Motor neuron (in vitro differentiated cells): ENCODE measurements around the gene LMF2. TPM values are rescaled to one million over a fixed set of nuclear protein-coding genes. Genes with fewer than 3 reads are reported as not detected.

Source experiments
- ATAC-seq, 8 experiments: fragments of 200-7000 bp; cut with Tn5 transposase; replicated peaks in 6 of 8; 2 replicates each; pipeline ENCODE4 v1.8.0; 2021; ENCODE audit warnings: mild to moderate bottlenecking in 8 of 8, moderate library complexity in 8 of 8
- H3K27ac ChIP-seq, 2 donors: fragments of 250-450 bp; sonication (Bioruptor Pico); 2 replicates each; pipeline ENCODE4 v1.9.0; 2021; ENCODE audit warnings: antibody characterized with exemption in 2 of 2, mild to moderate bottlenecking in 2 of 2, moderate library complexity in 1 of 2
- H3K4me1 ChIP-seq, 2 donors: fragments of 250-450 bp; sonication (Bioruptor Pico); replicated peaks in 1 of 2; 2 replicates each; pipeline ENCODE4 v1.6.1; 2021; ENCODE audit warnings: antibody characterized with exemption in 2 of 2, mild to moderate bottlenecking in 2 of 2, moderate library complexity in 1 of 2
- H3K4me3 ChIP-seq, 5 donors: fragments of 250-450 bp; sonication (Bioruptor Pico); 2 replicates each; pipeline ENCODE4 v1.9.0; 2021; ENCODE audit warnings: antibody characterized with exemption in 5 of 5, mild to moderate bottlenecking in 5 of 5, moderate library complexity in 4 of 5
- WGBS, 10 experiments: fragments of 450-650 bp; shearing (Covaris generic); methylation state at CpG; one replicate each; pipeline ENCODE4 v1.0.0; 2022; 5-methylcytosine and 5-hydroxymethylcytosine counted together
- in situ Hi-C, 9 experiments: fragments of 400-800 bp; cut with MboI; loops; one replicate each; pipeline ENCODE4 v1.15.0; 2021; ENCODE audit warnings: low sequenced_read_pairs in 9 of 9, low pct_unique_long_range_greater_than_20kb in 2 of 9; ENCODE audit not compliant: unreplicated experiment in 9 of 9
- total RNA-seq, 8 experiments: library from RNA; unstranded; fragments of 300-600 nt; gene quantifications; 2 replicates each; pipeline versions ENCODE4 v1.2.3 to v1.2.4, GENCODE V29; 2022

Gene LMF2, protein sequence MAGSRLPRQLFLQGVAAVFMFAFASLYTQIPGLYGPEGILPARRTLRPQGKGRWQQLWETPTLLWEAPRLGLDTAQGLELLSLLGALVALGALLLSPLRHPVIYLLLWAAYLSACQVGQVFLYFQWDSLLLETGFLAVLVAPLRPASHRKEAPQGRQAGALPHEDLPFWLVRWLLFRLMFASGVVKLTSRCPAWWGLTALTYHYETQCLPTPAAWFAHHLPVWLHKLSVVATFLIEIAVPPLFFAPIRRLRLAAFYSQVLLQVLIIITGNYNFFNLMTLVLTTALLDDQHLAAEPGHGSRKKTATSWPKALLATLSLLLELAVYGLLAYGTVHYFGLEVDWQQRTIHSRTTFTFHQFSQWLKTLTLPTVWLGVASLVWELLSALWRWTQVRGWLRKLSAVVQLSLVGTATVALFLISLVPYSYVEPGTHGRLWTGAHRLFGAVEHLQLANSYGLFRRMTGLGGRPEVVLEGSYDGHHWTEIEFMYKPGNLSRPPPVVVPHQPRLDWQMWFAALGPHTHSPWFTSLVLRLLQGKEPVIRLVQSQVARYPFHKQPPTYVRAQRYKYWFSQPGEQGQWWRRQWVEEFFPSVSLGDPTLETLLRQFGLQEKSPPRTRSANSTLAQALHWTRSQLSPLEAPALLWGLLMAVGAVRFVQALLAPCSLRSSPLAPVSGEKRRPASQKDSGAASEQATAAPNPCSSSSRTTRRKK
- total RNA-seq: 10 to 100 TPM; 20.2 to 44.9 (median 39.9) TPM

DNA sequence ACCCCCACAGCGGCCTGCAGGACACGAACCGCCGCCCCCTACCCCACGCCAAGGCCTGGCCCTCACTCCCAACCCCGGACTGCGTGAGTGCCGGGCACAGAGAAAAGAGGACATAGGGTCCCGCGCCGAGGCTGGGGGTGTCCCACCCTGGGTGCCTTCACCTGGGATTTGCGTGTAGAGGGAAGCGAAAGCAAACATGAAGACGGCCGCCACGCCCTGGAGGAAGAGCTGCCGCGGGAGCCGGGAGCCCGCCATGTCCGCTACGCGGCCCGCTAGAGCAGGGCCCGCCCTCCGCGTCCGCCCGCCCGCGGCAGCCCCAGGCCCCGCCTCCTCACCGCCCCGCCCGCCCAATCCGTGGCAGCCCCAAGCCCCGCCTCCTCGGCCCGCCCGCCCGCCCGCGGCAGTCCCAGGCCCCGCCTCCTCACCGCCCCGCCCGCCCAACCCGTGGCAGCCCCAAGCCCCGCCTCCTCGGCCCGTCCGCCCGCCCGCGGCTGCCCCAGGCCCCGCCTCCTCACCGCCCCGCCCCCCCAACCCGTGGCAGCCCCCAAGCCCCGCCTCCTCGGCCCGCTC is at the start of gene LMF2:
Gene LMF2, minus strand, starts transcription at position 282 of the 570 bp plus-strand sequence. Its CDS starts 27 bp downstream, at position 255.
- WGBS, 10 experiments: 0% methylated on average over 1 of the region's 62 CpGs; no CpG with 5 or more reads in 9 of the 10 experiments
- in situ Hi-C loops: no loop called here
- peaks cover 14 to 18% of the 10 kb centered on the region in 2 donors for H3K4me1 ChIP-seq
- peak within 1 kb of the TSS; percentile 80 to 100 (median 98) for H3K4me3 ChIP-seq
- peak within 1 kb of the TSS; percentile 94 to 98 for H3K27ac ChIP-seq
- peak; percentile 71 to 85 (median 72) for ATAC-seq

DNA sequence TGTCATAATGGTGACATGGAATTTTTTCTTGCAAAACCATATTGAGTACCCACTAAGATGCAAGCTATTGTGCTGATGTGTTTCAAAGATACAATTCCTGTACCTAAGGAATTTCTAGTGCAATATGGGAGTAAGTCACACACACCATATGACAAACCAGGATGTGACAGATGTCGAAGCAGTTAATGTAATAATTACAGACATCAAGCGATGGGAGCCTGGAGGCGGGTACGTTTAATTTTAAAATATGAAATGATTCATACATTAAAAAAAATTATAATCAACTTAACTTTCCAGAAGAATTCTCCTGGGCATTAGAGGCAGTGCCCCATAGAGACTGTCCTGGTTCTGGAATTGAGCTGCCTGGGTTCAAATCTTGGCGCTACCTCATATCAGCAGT is 49.2 kb upstream of the LMF2 start:
- in situ Hi-C loops: no loop called here
- Histone ChIP-seq H3K4me1 (no peaks in the 10 kb centered on the region), H3K27ac (no peak overlapping the region), H3K4me3 (no peak overlapping the region)
- peak in 1 of 8 experiments; percentile 27 for ATAC-seq
- 15 to 92% (median 77%) methylated on average over 2 to 5 of the region's 5 CpGs for WGBS, 10 experiments

DNA sequence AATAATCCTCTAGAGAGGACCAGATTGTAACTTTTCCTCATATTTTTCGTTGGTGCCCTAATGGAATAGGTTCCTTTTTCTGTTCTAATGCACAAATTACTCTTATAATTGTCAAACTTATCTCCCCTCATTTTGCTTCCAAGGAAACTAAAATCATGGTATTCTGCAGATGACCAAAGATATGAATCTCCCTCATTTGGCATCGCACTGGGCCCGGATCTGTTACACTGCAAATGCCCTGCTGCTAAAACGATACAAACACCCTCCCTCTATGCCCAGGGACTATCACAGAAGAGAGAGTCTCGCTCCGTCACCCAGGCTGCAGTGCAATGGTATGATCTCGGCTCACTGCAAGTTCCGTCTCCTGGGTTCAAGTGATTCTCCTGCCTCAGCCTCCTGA is 45.8 kb upstream of the LMF2 start:
- WGBS, 10 experiments: 20 to 83% (median 53%) methylated on average over 1 to 8 of the region's 8 CpGs
- Histone ChIP-seq H3K4me1 (peaks cover 0 to 2% of the 10 kb centered on the region in 2 donors), H3K27ac (no peak overlapping the region), H3K4me3 (no peak overlapping the region)
- ATAC-seq: no peak
- in situ Hi-C loops: no loop called here

DNA sequence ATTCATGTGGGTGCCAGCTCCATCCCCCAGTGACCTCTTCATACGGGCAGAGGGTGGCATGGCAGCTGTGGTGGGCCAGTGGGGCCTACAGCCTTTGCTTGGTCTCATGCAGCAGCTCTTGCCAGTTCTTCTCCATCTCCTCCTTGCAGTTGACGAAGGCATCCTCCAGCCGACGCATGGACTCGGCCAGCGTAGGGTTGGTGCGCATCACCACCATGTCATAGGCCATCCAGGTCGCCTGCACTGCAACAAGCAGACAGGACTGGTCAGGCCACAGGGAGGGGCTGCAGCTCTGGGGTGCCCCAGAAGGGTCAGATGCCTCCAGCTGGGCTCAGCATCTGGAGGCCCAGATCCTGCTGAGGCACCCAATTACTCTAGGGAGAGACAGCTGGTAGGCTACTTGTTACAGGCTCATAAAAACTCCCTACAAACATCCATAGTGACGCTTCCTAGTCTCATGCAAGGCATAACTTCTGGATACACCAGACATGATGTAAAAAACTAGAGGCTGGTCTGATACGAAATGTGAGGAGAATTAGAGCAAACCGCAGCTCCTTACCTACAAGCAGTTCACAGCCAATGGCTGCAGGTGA is 43.8 kb upstream of the LMF2 start:
- Histone ChIP-seq H3K27ac (no peak overlapping the region), H3K4me1 (peaks cover 0 to 12% of the 10 kb centered on the region in 2 donors), H3K4me3 (no peak overlapping the region)
- WGBS, 10 experiments: 25 to 100% (median 81%) methylated on average over 1 to 9 of the region's 11 CpGs; no CpG with 5 or more reads in 4 of the 10 experiments
- in situ Hi-C loops: no loop called here
- no peak for ATAC-seq

DNA sequence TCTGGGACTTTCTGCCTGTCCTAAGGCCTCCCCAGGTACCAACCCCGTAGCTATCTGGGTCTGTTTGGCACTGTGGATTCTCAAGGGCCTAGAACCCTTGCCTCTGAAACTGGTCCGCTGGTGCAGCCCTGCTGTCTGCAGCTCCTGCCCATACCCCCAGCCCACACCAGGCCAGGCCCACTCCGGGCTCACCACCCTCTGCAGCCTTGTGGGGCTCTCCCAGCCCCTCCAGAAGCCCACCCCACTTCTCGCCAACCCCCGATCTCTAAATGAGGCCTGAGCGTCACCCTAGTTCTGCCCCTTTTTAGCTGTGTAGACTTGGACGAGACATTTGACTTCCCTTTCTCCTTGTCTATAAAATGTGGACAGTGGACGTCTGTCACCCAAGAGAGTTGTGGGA is 42.9 kb upstream of the LMF2 start:
- WGBS, 10 experiments: 60 to 100% (median 71%) methylated on average over 1 to 4 of the region's 8 CpGs; no CpG with 5 or more reads in 6 of the 10 experiments

DNA sequence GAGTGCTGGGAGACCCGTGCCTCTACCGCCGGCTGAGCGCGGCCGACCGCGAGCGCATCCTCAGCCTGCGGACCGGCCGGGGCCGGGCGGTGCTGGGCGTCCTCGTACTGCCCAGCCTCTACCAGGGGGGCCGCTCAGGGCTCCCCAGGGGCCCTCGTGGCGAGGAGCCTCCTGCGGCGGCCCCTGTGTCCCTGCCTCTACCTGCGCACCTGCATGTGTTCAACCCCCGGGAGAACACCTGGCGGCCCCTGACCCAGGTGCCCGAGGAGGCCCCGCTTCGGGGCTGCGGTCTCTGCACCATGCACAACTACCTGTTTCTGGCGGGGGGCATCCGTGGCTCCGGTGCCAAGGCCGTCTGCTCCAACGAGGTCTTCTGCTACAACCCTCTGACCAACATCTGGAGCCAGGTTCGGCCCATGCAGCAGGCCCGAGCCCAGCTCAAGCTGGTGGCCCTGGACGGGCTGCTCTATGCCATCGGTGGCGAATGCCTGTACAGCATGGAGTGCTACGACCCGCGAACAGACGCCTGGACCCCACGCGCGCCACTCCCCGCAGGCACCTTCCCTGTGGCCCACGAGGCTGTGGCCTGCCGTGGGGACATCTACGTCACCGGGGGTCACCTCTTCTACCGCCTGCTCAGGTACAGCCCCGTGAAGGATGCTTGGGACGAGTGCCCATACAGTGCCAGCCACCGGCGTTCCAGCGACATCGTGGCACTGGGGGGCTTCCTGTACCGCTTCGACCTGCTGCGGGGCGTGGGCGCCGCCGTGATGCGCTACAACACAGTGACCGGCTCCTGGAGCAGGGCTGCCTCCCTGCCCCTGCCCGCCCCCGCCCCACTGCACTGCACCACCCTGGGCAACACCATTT is 41.7 kb upstream of the LMF2 start:
- 87 to 100% methylated on average over 3 to 7 of the region's 68 CpGs; no CpG with 5 or more reads in 8 of the 10 experiments for WGBS, 10 experiments
- in situ Hi-C loops: no loop called here
- H3K4me1 ChIP-seq: peaks cover 18 to 31% of the 10 kb centered on the region in 2 donors
- no peak overlapping the region for H3K27ac ChIP-seq
- no peak overlapping the region for H3K4me3 ChIP-seq
- no peak for ATAC-seq

More for the DNA sequence above, 42.9 kb upstream of the LMF2 start:
- ATAC-seq: no peak
- Histone ChIP-seq H3K4me1 (peaks cover 7 to 20% of the 10 kb centered on the region in 2 donors), H3K27ac (no peak overlapping the region), H3K4me3 (no peak overlapping the region)
- in situ Hi-C loops: no loop called here

DNA sequence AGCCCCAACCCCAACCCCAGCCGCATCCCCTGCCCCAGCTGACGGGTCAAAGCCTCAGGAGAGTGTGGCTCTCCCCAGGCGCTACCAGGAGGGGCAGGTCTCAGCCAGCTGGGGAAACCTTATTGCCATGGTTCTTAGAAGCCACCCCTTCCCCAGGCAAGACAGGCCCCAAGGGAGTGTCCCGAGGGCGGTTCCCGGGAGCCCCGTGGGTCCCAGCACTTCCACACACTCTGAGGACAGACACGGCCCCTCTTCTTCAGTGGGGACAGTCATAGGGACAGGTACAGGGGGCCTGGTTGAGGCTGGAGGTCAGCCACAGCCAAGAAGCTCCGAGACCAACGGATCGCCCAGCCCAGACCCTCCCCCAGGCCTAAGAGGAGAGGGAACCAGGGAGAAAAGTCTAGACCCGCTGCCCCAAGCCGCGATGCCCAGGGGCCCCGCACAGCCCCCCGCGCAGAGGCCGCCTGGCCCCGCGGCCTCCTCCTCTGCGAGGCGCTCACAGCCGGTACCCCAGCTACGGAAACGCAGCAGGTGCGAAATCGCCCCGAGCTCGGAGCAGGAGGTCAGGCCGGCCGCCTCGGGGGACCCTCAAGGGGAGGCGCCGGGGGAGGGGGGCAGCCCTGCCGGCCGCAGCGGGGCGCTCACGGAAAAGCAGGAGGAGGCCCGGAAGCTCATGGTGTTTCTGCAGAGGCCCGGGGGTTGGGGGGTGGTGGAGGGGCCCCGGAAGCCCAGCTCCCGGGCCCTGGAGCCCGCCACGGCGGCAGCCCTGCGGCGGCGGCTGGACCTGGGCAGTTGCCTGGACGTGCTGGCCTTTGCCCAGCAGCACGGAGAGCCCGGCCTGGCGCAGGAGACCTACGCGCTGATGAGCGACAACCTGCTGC is 40.8 kb upstream of the LMF2 start:
- in situ Hi-C loops: no loop called here
- ATAC-seq: no peak
- H3K4me3 ChIP-seq: no peak overlapping the region
- 58% methylated on average over 4 of the region's 56 CpGs; no CpG with 5 or more reads in 9 of the 10 experiments for WGBS, 10 experiments
- peaks cover 22 to 31% of the 10 kb centered on the region in 2 donors for H3K4me1 ChIP-seq
- no peak overlapping the region for H3K27ac ChIP-seq

DNA sequence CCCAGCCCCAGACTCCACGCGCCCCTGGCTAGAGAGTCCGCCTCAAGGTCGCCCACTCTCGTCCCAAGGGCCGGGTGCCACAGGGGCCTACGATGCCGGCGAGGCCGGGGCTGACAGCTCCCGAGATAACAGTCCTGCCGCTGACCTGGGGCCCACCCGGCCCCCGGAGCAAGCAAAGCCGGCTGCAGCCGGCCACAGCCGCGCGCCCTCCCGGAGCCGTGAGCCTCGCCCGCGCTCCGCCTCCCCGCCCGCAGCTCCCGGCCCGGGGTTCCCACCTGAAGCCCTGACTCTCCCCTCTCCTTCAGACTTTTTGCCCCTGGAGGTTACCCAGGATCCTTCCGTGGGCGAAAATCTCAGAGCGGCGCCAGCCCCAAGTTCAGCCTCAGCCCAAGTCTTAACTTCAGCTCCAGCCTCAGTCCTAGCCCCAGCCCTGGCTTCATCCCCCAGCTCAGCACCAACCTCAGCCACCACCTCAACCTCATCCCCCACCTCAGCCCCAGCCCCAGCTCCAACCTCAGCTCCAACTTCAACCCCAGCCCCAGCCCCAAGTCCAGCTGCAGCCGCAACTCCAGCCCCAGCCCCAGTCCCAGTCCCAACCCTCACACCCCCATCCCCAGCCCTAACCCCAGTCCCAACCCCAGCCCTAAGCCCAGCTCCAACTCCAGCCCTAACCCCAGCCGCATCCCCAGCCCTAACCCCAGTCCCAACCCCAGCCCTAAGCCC is 39.9 kb upstream of the LMF2 start:
- Histone ChIP-seq H3K27ac (no peak overlapping the region), H3K4me3 (peak overlapping the region in 1 of 5 donors; percentile 23), H3K4me1 (peaks cover 22 to 31% of the 10 kb centered on the region in 2 donors)
- WGBS, 10 experiments: 100% methylated on average over 4 of the region's 35 CpGs; no CpG with 5 or more reads in 9 of the 10 experiments
- peak in 2 of 8 experiments; percentile 11 to 14 for ATAC-seq
- in situ Hi-C loops: no loop called here

DNA sequence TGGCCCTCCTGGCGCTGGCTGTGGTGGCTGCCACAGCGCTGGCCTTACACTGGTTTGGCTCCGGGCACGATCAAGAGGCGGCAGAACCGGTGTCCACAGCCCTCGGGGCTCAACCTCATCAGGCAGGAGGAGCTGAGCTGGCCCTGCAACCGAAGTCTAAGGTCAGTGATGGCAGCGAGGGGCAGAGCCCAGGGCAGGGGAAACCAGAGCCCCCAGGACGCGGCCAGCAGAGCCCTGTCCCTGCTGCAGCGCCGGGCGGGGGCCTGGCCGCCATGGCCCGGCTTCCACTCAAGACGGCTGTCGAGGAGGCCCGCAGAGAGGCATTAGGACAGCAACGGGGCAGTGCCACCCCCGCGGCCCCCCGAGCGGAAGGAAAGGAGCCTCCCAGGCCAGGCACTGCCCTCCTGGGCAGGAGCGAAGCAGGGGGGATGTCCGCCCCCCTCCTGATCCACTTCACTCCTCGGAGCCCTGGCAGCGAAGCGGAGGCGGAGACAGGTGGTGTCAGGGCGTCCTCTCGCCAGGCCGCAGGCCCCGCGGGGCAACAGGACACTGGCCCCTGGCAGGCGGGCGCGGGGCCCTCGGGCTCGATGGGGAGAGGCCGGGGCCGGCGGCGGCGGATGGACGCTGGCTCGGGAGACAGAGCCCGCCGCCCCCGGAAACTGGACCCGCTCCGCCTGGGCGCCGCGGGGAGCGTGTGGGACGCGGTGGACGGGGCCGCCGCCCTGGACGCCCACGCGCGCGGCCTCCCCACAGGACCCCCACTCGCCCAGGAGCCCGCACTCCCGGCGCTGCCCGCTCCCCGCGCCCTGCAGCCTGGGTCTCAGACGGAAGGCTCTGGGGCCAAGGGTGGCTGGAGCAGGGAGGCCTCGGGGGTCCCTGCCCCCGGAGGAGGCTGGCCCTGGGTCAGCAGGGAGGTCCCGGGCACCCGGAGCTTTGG is 39.1 kb upstream of the LMF2 start:
- Histone ChIP-seq H3K27ac (no peak overlapping the region), H3K4me1 (peaks cover 22 to 31% of the 10 kb centered on the region in 2 donors), H3K4me3 (peak overlapping the region in 1 of 5 donors; percentile 23)
- ATAC-seq: no peak
- in situ Hi-C loops: no loop called here
- WGBS, 10 experiments: 90 to 92% methylated on average over 2 to 4 of the region's 78 CpGs; no CpG with 5 or more reads in 8 of the 10 experiments
